ENCODE results near the gene MISP3. TPM values are rescaled to one million over a fixed set of nuclear protein-coding genes. Genes with fewer than 3 reads are reported as not detected.
"Not testable (repeated sequence)": the region's sequence is repeated elsewhere in the genome, so short reads cannot be mapped to it uniquely, and the experiment has no call there.

MISP3 gene
- total RNA-seq: under 1 TPM; 0.45 to 0.96 TPM

- H3K27me3 Mint-ChIP-seq (ENCODE audit: low read depth): peaks cover 4% of the 10 kb centered on the region
- H3K27ac Mint-ChIP-seq: no peak within 1 kb of the TSS
- no peaks in the 10 kb centered on the region for H3K9me3 Mint-ChIP-seq
- peak within 1 kb of the TSS; percentile 80 for H3K4me3 Mint-ChIP-seq
- no peaks in the 10 kb centered on the region for H3K36me3 Mint-ChIP-seq (ENCODE audit: low read depth)
- CTCF ChIA-PET: interaction anchor here (0.8 to 4.6 kb wide), 16 partner anchors 10 to 214 kb away, joined by 3 to 55 read pairs (median 4); partner anchors contain the start of genes ASF1B, BRME1, CC2D1A and PALM3
- intact Hi-C loops (cut with micrococcal nuclease): loop anchor here (1.0 to 5.0 kb wide), 5 partner anchors 9 to 120 kb away; partner anchors contain the start of gene DCAF15
- DNase-seq: peak; percentile 30
- H3K4me1 Mint-ChIP-seq (ENCODE audit: low read depth): peaks cover 10% of the 10 kb centered on the region
These were observed at the start of gene MISP3 for GRCh38 chr19:14072535-14073260. TSS of gene MISP3 (plus strand) at chr19:14072786. CDS start at chr19:14073310, 524 bp downstream.

- DNase-seq: peak; percentile 31
- H3K27me3 Mint-ChIP-seq (ENCODE audit: low read depth): no peaks in the 10 kb centered on the region
- H3K9me3 Mint-ChIP-seq: no peaks in the 10 kb centered on the region
- no peak overlapping the region for H3K27ac Mint-ChIP-seq
- H3K4me1 Mint-ChIP-seq (ENCODE audit: low read depth): peaks cover 11% of the 10 kb centered on the region
- H3K36me3 Mint-ChIP-seq (ENCODE audit: low read depth): no peaks in the 10 kb centered on the region
- CTCF ChIA-PET: interaction anchor here (0.8 to 2.4 kb wide), 3 partner anchors 8 to 37 kb away, joined by 3 to 13 read pairs (median 5); partner anchors contain the start of gene IL27RA
- no peak overlapping the region for H3K4me3 Mint-ChIP-seq
- intact Hi-C loops (cut with micrococcal nuclease): no loop called here
These were observed 49.0 kb upstream of the MISP3 start for GRCh38 chr19:14023404-14024235.

- DNase-seq; H3K27me3 Mint-ChIP-seq (ENCODE audit: low read depth); H3K9me3 Mint-ChIP-seq; H3K27ac Mint-ChIP-seq; H3K36me3 Mint-ChIP-seq (ENCODE audit: low read depth); H3K4me3 Mint-ChIP-seq; intact Hi-C loops (cut with micrococcal nuclease): not testable (repeated sequence)
- H3K4me1 Mint-ChIP-seq (ENCODE audit: low read depth): peaks cover 17% of the 10 kb centered on the region
- CTCF ChIA-PET: interaction anchor here (0.5 to 1.4 kb wide), 3 partner anchors 15 to 409 kb away, joined by 3 to 4 read pairs (median 3); no protein-coding TSS in a partner anchor
These were observed 45.9 kb upstream of the MISP3 start for GRCh38 chr19:14026652-14027192.

GRCh38 chr19:14027856-14028450 lies 44.6 kb upstream of the MISP3 start, which contains the start of gene RLN3:
TSS of gene RLN3 (plus strand) at chr19:14028148. CDS start at chr19:14028205, 57 bp downstream.
- intact Hi-C loops (cut with micrococcal nuclease): no loop called here
- no peaks in the 10 kb centered on the region for H3K9me3 Mint-ChIP-seq
- CTCF ChIA-PET: interaction anchor here (0.8 kb wide), 1 partner anchor 31 kb away, joined by 3 read pairs; no protein-coding TSS in a partner anchor
- no peak for DNase-seq
- H3K27me3 Mint-ChIP-seq (ENCODE audit: low read depth): no peaks in the 10 kb centered on the region
- peaks cover 22% of the 10 kb centered on the region for H3K4me1 Mint-ChIP-seq (ENCODE audit: low read depth)
- H3K27ac Mint-ChIP-seq: no peak within 1 kb of the TSS
- peaks cover 2% of the 10 kb centered on the region for H3K36me3 Mint-ChIP-seq (ENCODE audit: low read depth)
- H3K4me3 Mint-ChIP-seq: no peak within 1 kb of the TSS

GRCh38 chr19:14028901-14029300 lies 43.7 kb upstream of the MISP3 start:
- H3K4me1 Mint-ChIP-seq (ENCODE audit: low read depth): peaks cover 20% of the 10 kb centered on the region
- intact Hi-C loops (cut with micrococcal nuclease): no loop called here
- H3K9me3 Mint-ChIP-seq: no peaks in the 10 kb centered on the region
- no peak overlapping the region for H3K4me3 Mint-ChIP-seq
- H3K27me3 Mint-ChIP-seq (ENCODE audit: low read depth): no peaks in the 10 kb centered on the region
- peaks cover 3% of the 10 kb centered on the region for H3K36me3 Mint-ChIP-seq (ENCODE audit: low read depth)
- DNase-seq: no peak
- CTCF ChIA-PET: interaction anchor here (0.5 to 0.8 kb wide), 4 partner anchors 30 to 298 kb away, joined by 3 to 5 read pairs (median 4); no protein-coding TSS in a partner anchor
- no peak overlapping the region for H3K27ac Mint-ChIP-seq

- no peaks in the 10 kb centered on the region for H3K27me3 Mint-ChIP-seq (ENCODE audit: low read depth)
- no peak for DNase-seq
- H3K4me3 Mint-ChIP-seq: peak overlapping the region; percentile 88
- H3K27ac Mint-ChIP-seq: peak overlapping the region; percentile 92
- peaks cover 10% of the 10 kb centered on the region for H3K36me3 Mint-ChIP-seq (ENCODE audit: low read depth)
- H3K9me3 Mint-ChIP-seq: no peaks in the 10 kb centered on the region
- intact Hi-C loops (cut with micrococcal nuclease): loop anchor here (5.0 kb wide), 1 partner anchor 124 kb away; the partner anchor contains the start of genes BRME1 and CC2D1A
- CTCF ChIA-PET: interaction anchor here (0.6 to 1.7 kb wide), 18 partner anchors 9 to 315 kb away, joined by 3 to 13 read pairs (median 5); no protein-coding TSS in a partner anchor
- peaks cover 27% of the 10 kb centered on the region for H3K4me1 Mint-ChIP-seq (ENCODE audit: low read depth)
These were observed 41.4 kb upstream of the MISP3 start for GRCh38 chr19:14030997-14031718.

GRCh38 chr19:14031719-14032480 lies 40.7 kb upstream of the MISP3 start, which contains the start of gene IL27RA:
TSS of gene IL27RA (plus strand) at chr19:14031762. CDS start at chr19:14031873, 111 bp downstream.
- Mint-ChIP-seq H3K36me3 (ENCODE audit: low read depth) (peaks cover 12% of the 10 kb centered on the region), H3K9me3 (no peaks in the 10 kb centered on the region), H3K27me3 (ENCODE audit: low read depth) (no peaks in the 10 kb centered on the region), H3K4me3 (peak within 1 kb of the TSS; percentile 88), H3K27ac (peak within 1 kb of the TSS; percentile 92), H3K4me1 (ENCODE audit: low read depth) (peaks cover 26% of the 10 kb centered on the region)
- intact Hi-C loops (cut with micrococcal nuclease): loop anchor here (1.0 to 5.0 kb wide), 5 partner anchors 26 to 152 kb away; partner anchors contain the start of genes BRME1, CC2D1A, DCAF15 and RFX1
- CTCF ChIA-PET: interaction anchor here (0.6 to 1.7 kb wide), 17 partner anchors 9 to 315 kb away, joined by 3 to 13 read pairs (median 5); no protein-coding TSS in a partner anchor
- peak; percentile 84 for DNase-seq

- intact Hi-C loops (cut with micrococcal nuclease): loop anchor here (2.0 to 5.0 kb wide), 2 partner anchors 81 to 127 kb away; partner anchors contain the start of genes BRME1, CC2D1A and DCAF15
- peaks cover 33% of the 10 kb centered on the region for H3K4me1 Mint-ChIP-seq (ENCODE audit: low read depth)
- peaks cover 24% of the 10 kb centered on the region for H3K36me3 Mint-ChIP-seq (ENCODE audit: low read depth)
- no peaks in the 10 kb centered on the region for H3K9me3 Mint-ChIP-seq
- no peak for DNase-seq
- no peaks in the 10 kb centered on the region for H3K27me3 Mint-ChIP-seq (ENCODE audit: low read depth)
- peak overlapping the region; percentile 73 for H3K27ac Mint-ChIP-seq
- CTCF ChIA-PET: no interaction called here
- H3K4me3 Mint-ChIP-seq: peak overlapping the region; percentile 3
These were observed 38.6 kb upstream of the MISP3 start for GRCh38 chr19:14033946-14034345.

- Mint-ChIP-seq H3K36me3 (ENCODE audit: low read depth) (peaks cover 27% of the 10 kb centered on the region), H3K4me1 (ENCODE audit: low read depth) (peaks cover 33% of the 10 kb centered on the region)
- H3K4me3 Mint-ChIP-seq; H3K9me3 Mint-ChIP-seq; H3K27me3 Mint-ChIP-seq (ENCODE audit: low read depth); intact Hi-C loops (cut with micrococcal nuclease); DNase-seq; H3K27ac Mint-ChIP-seq: not testable (repeated sequence)
- CTCF ChIA-PET: interaction anchor here (0.6 to 0.8 kb wide), 3 partner anchors 36 to 446 kb away, joined by 3 to 4 read pairs (median 3); no protein-coding TSS in a partner anchor
These were observed 37.4 kb upstream of the MISP3 start for GRCh38 chr19:14035159-14035558.

- H3K36me3 Mint-ChIP-seq (ENCODE audit: low read depth): peaks cover 27% of the 10 kb centered on the region
These were observed 36.9 kb upstream of the MISP3 start for GRCh38 chr19:14035706-14036105.

More at GRCh38 chr19:14035706-14036105, 36.9 kb upstream of the MISP3 start:
- intact Hi-C loops (cut with micrococcal nuclease): no loop called here
- no peaks in the 10 kb centered on the region for H3K9me3 Mint-ChIP-seq
- peaks cover 33% of the 10 kb centered on the region for H3K4me1 Mint-ChIP-seq (ENCODE audit: low read depth)
- no peak overlapping the region for H3K4me3 Mint-ChIP-seq
- H3K27me3 Mint-ChIP-seq (ENCODE audit: low read depth): no peaks in the 10 kb centered on the region
- no peak for DNase-seq
- CTCF ChIA-PET: interaction anchor here (0.7 to 0.8 kb wide), 2 partner anchors 13 to 211 kb away, joined by 3 to 5 read pairs; no protein-coding TSS in a partner anchor
- no peak overlapping the region for H3K27ac Mint-ChIP-seq

Measured in activated naive CD4-positive, alpha-beta T cell treated with anti-CD3 and anti-CD28 coated beads for 36 hours (primary cell).